Subcutaneous adipose tissue (tissue), 4 donors: ENCODE data around the gene PSAPL1. TPM values are rescaled to one million over a fixed set of nuclear protein-coding genes. Genes with fewer than 3 reads are reported as not detected.

Experiments used
- total RNA-seq, 4 donors: library from RNA; depleted of rRNA; stranded (reverse); fragments of >200 nt; gene quantifications; one replicate each; pipeline ENCODE4 v1.1.0, GENCODE V29; 2016
- TF ChIP-seq, protein P1 (sequence below): fragments of 450-650 bp; IDR thresholded peaks from one replicate; pipeline ENCODE4 v1.5.1; 2016; ENCODE audit warnings: low read depth, mild to moderate bottlenecking, control low read depth, antibody characterized with exemption, moderate library complexity

Gene PSAPL1
- total RNA-seq, 4 donors from 2014 or later, result not detected

DNA sequence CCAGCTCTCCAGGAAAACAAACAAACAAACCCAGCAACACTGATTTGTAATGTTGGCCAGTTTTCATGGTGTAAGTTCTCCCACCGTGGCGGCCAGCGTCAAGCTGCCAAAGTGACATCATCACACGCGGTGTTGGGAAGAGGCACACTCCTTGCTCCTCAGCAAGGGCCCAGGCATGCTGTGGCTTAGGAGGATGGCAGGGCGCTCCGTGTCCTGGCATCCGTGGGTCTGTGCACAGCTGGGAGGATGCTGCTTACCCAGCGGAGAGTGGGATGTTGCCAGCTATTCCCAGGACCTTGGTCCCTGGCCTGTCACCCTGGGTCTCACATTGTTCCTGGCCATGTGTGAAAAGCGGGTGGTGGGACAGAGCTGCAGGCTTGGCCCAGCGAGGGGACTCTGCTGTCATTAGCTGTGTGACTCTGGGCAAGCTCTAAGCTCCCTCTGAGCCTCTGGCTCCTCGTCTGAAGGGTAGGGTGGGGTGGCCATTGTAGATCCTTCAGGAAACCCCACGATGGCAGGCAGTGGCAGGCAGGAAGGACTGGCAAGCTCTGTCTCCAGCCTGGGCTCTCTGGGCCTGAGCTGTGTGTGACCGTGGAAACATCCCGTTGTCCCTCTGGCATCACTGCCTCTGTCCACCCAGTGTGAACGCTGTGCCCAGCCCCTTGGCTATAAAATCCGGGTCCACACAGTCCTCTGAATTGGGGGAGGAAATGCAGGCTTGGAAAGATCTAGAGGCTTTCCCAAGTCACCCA, 10.8 kb downstream of the PSAPL1 start:
- TF ChIP-seq, protein P1, sequence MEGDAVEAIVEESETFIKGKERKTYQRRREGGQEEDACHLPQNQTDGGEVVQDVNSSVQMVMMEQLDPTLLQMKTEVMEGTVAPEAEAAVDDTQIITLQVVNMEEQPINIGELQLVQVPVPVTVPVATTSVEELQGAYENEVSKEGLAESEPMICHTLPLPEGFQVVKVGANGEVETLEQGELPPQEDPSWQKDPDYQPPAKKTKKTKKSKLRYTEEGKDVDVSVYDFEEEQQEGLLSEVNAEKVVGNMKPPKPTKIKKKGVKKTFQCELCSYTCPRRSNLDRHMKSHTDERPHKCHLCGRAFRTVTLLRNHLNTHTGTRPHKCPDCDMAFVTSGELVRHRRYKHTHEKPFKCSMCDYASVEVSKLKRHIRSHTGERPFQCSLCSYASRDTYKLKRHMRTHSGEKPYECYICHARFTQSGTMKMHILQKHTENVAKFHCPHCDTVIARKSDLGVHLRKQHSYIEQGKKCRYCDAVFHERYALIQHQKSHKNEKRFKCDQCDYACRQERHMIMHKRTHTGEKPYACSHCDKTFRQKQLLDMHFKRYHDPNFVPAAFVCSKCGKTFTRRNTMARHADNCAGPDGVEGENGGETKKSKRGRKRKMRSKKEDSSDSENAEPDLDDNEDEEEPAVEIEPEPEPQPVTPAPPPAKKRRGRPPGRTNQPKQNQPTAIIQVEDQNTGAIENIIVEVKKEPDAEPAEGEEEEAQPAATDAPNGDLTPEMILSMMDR, result no peak

DNA sequence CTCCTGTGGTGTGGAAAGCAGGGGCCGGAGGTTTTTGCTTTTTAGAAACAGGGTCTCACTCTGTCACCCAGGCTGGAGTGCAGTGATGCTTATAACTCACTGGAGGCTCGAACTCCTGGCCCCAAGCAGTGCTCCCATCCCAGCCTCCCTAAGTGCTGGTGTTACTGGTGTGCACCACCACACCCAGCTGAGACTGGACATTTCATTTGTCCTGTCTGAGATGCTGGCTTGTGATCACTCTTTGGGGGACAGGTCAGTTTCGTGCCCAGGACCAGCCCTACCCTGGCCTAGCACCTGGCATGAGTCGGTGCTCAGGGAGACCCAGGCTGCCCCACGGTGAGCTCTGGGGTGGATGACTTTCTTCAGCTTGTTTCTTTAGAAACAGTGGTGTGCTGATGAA, 11.3 kb downstream of the PSAPL1 start:
- TF ChIP-seq, protein P1, result no peak

- TF ChIP-seq, protein P1, result no peak
Measured at GRCh38 chr4:7422898-7423180, 11.9 kb downstream of the PSAPL1 start.

GRCh38 chr4:7422151-7422897, 12.4 kb downstream of the PSAPL1 start:
- TF ChIP-seq, protein P1, result no peak

- TF ChIP-seq, protein P1, result no peak
Measured at GRCh38 chr4:7421356-7422150, 13.2 kb downstream of the PSAPL1 start.

DNA sequence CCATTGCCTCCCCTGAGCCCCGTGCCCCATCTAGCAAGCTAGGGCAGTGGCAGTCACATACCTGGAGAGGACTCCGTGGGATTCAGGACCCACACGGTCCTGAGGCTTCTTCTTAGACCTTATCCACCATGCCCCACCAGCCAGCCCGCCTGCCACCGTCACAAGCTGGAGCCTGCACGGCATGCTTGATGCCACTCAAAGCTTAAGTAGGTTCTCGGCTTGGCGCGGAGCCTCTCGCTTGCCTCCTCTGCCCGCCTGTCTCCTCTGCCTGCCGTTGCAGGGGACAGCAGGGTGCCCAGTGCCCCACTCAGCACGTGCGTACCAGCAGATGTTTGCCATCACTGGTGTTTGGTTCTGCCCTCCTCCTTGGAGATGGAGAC, 14.1 kb downstream of the PSAPL1 start:
- TF ChIP-seq, protein P1, result no peak
